Panc1 (cell line): ENCODE data around the gene UNC119B. TPM values are rescaled to one million over a fixed set of nuclear protein-coding genes. Genes with fewer than 3 reads are reported as not detected.

Experiments used
- ATAC-seq: fragments of 200-7000 bp; cut with Tn5 transposase; 2 replicates; pipeline ENCODE4 v1.9.1; 2020; ENCODE audit warnings: mild to moderate bottlenecking, moderate library complexity
- BruUV-seq: library from RNA; stranded (reverse); fragments of 400-500 nt; replicated peaks from 2 replicates; lab custom pipeline; 2021; lab: Mats Ljungman, UMichigan
- CTCF ChIA-PET: fragments of 300-600 bp; sonication (Branson Sonifier 250); formaldehyde crosslinking; loops from one replicate; lab custom pipeline; 2022; ENCODE audit warnings: antibody characterized with exemption; lab: Charles Lee
- POLR2A ChIA-PET: fragments of 300-600 bp; sonication (Branson Sonifier 250); formaldehyde crosslinking; loops from one replicate; lab custom pipeline; 2022; ENCODE audit warnings: antibody characterized with exemption; lab: Charles Lee
- DNase-seq: peaks from one replicate; pipeline ENCODE4 v3.0.0-alpha.2; 2010; ENCODE audit warnings: low read depth, low spot score
- H3K27ac ChIP-seq: 2 replicates; pipeline ENCODE4 v1.5.1; 2011; ENCODE audit warnings: mild to moderate bottlenecking, low read length, inconsistent platforms
- H3K27me3 ChIP-seq: fragments of 200-500 bp; sonication (Bioruptor generic); 2 replicates; pipeline ENCODE4 v1.6.0; 2014; ENCODE audit warnings: low read length, inconsistent platforms; ENCODE audit not compliant: control insufficient read depth, insufficient read depth
- H3K36me3 ChIP-seq: fragments of 200-500 bp; sonication (Bioruptor generic); 2 replicates; pipeline ENCODE4 v1.5.1; 2014; ENCODE audit warnings: inconsistent platforms, mild to moderate bottlenecking, low read length, moderate library complexity; ENCODE audit not compliant: control insufficient read depth, insufficient read depth
- H3K4me1 ChIP-seq: 2 replicates; pipeline ENCODE4 v1.5.1; 2011; ENCODE audit warnings: inconsistent platforms, mild to moderate bottlenecking, low read length, moderate library complexity; ENCODE audit not compliant: control insufficient read depth, insufficient read depth
- H3K4me3 ChIP-seq, 2 experiments: 2 replicates each; pipeline ENCODE4 v1.5.1; 2011 to 2012; ENCODE audit warnings: low read depth in 2 of 2, low read length in 2 of 2, mild to moderate bottlenecking in 2 of 2, inconsistent platforms in 1 of 2, moderate library complexity in 1 of 2
- H3K9me3 ChIP-seq: fragments of 200-500 bp; sonication (Bioruptor generic); 2 replicates; pipeline ENCODE4 v1.5.1; 2014; ENCODE audit warnings: low read depth, mild to moderate bottlenecking, inconsistent platforms, low read length, moderate library complexity; ENCODE audit not compliant: control insufficient read depth, insufficient read depth
- CTCF ChIP-seq: fragments of 450-650 bp; IDR thresholded peaks from 2 replicates; pipeline ENCODE4 v1.5.1; 2017; ENCODE audit warnings: mild to moderate bottlenecking
- POLR2AphosphoS5 ChIP-seq: IDR thresholded peaks from 2 replicates; pipeline ENCODE4 v1.6.1; 2012; ENCODE audit warnings: mild to moderate bottlenecking, low read depth, low read length, moderate library complexity
- REST ChIP-seq, 2 experiments: IDR thresholded peaks; 2 replicates each; pipeline ENCODE4 v1.6.1; 2011 to 2012; ENCODE audit warnings: low read depth in 2 of 2, control low read depth in 1 of 2, low read length in 1 of 2, mild to moderate bottlenecking in 1 of 2, moderate library complexity in 1 of 2; ENCODE audit not compliant: insufficient read depth in 1 of 2
- SIN3A ChIP-seq: IDR thresholded peaks from 2 replicates; pipeline ENCODE4 v1.6.1; 2012; ENCODE audit warnings: low read depth, mild to moderate bottlenecking, low read length, moderate library complexity, borderline replicate concordance; ENCODE audit not compliant: insufficient read depth
- TCF7L2 ChIP-seq: IDR thresholded peaks from 2 replicates; pipeline ENCODE4 v1.6.1; 2011; ENCODE audit warnings: mild to moderate bottlenecking, low read depth, low read length, inconsistent platforms
- in situ Hi-C: cut with HindIII; loops from 2 replicates; pipeline ENCODE4 v1.10.0; 2016; ENCODE audit warnings: low sequenced_read_pairs, low pct_unique_long_range_greater_than_20kb
- intact Hi-C: fragments of 100-400 bp; cut with micrococcal nuclease; formaldehyde crosslinking; loops from one replicate; pipeline ENCODE4 v1.10.0; 2022; ENCODE audit not compliant: unreplicated experiment
- total RNA-seq: library from RNA; stranded (reverse); gene quantifications from one replicate; pipeline ENCODE4 v1.2.1, GENCODE V29; 2021; ENCODE audit not compliant: unreplicated experiment

Gene UNC119B
- total RNA-seq, 1 experiment from 2014 or later: 26.0 TPM

GRCh38 chr12:120700886-120701285 lies 9.4 kb upstream of the UNC119B start:
- in situ Hi-C loops: no loop called here
- no peak overlapping the region for H3K4me3 ChIP-seq
- no peak overlapping the region for H3K27ac ChIP-seq
- intact Hi-C loops: no loop called here
- DNase-seq: no peak
- no TSS peak for BruUV-seq
- ATAC-seq: no peak
- no peaks in the 10 kb centered on the region for H3K27me3 ChIP-seq
- no peaks in the 10 kb centered on the region for H3K9me3 ChIP-seq
- ChIA-PET POLR2A (interaction anchor here (0.6 kb wide), 1 partner anchor 35 kb away, joined by 3 read pairs; no protein-coding TSS in a partner anchor), CTCF (no interaction called here)
- TF ChIP-seq CTCF (no peak), TCF7L2 (no peak), REST (IDR thresholded peaks at IDR 0.05; ENCODE audit: insufficient read depth in 1 of 2, low read depth in 2 of 2, low read length in 1 of 2) (no peak), POLR2AphosphoS5 (no peak), SIN3A (no peak)
- H3K4me1 ChIP-seq: no peaks in the 10 kb centered on the region
- peaks cover 11% of the 10 kb centered on the region for H3K36me3 ChIP-seq

- intact Hi-C loops: no loop called here
- H3K36me3 ChIP-seq: peaks cover 2% of the 10 kb centered on the region
- in situ Hi-C loops: no loop called here
- H3K9me3 ChIP-seq: no peaks in the 10 kb centered on the region
- TF ChIP-seq SIN3A (no peak), REST (IDR thresholded peaks at IDR 0.05; ENCODE audit: insufficient read depth in 1 of 2, low read depth in 2 of 2, low read length in 1 of 2) (no peak), TCF7L2 (no peak), CTCF (no peak), POLR2AphosphoS5 (no peak)
- no peak overlapping the region for H3K4me3 ChIP-seq
- no peak for ATAC-seq
- no peaks in the 10 kb centered on the region for H3K4me1 ChIP-seq
- no peaks in the 10 kb centered on the region for H3K27me3 ChIP-seq
- DNase-seq: no peak
- no peak overlapping the region for H3K27ac ChIP-seq
- CTCF ChIA-PET: no interaction called here
- POLR2A ChIA-PET: no interaction called here
- no TSS peak for BruUV-seq
Measured at GRCh38 chr12:120702637-120703036, 7.6 kb upstream of the UNC119B start.
